Spleen (tissue), 3 donors: ENCODE data around the gene SLC16A13.
"Not testable (repeated sequence)": the region's sequence is repeated elsewhere in the genome, so short reads cannot be mapped to it uniquely, and the experiment has no call there.

Source experiments
- POLR2A ChIP-seq, 3 donors: fragments of 450-650 bp; IDR thresholded peaks; one replicate each; pipeline ENCODE4 v1.5.1; 2017; ENCODE audit warnings: antibody characterized with exemption in 3 of 3, mild to moderate bottlenecking in 1 of 3
- POLR2AphosphoS5 ChIP-seq, 3 donors: sonication (generic); formaldehyde crosslinking; IDR thresholded peaks; one replicate each; pipeline ENCODE4 v1.5.1; 2017; ENCODE audit warnings: antibody characterized with exemption in 3 of 3

DNA sequence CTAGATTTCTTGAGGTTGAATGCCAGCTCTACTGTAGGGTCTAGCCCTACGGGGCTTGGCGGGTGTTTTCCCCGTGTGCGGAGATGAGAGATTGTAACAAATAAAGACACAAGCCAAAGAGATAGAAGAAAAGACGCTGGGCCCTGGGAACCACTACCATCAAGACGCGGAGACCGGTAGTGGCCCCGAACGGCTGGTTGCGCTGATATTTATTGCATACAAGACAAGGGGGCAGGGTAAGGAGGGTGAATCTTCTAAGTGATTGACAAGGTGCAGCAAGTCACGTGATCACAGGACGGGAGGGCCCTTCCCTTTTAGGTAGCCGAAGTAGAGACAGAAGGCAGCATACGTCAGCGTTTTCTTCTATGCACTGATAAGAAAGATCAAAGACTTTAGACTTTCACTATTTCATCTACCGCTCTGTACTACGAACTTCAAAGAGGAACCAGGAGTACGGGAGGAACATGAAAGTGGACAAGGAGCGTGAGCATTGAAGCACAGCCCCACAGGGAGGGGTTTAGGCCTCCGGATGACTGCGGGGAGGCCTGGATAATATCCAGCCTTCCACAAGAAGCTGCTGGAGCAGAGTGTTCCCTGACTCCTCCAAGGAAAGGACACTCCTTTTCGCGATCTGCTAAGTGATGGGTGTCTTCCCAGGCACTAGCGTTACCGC is 11.0 kb downstream of the SLC16A13 start:
- not testable (repeated sequence) for TF ChIP-seq POLR2A (IDR thresholded peaks at IDR 0.05)
- peak in 2 of 3 donors; percentile 34 to 79 for TF ChIP-seq POLR2AphosphoS5 (IDR thresholded peaks at IDR 0.05)
